HG02973 (cell line): ENCODE measurements around the gene TAPBP.

Source experiments
- ATAC-seq: cut with Tn5 transposase; IDR thresholded peaks from one replicate; pipeline ENCODE4 v1.9.1; 2021; ENCODE audit warnings: moderate library complexity; ENCODE audit not compliant: unreplicated experiment

Gene TAPBP

GRCh38 chr6:33249732-33250630 lies 63.9 kb downstream of the TAPBP start:
- ATAC-seq: no peak
